Measurements from ENCODE around the gene PLD6.
"Not testable (repeated sequence)": the region's sequence is repeated elsewhere in the genome, so short reads cannot be mapped to it uniquely, and the experiment has no call there.

Gene PLD6

DNA sequence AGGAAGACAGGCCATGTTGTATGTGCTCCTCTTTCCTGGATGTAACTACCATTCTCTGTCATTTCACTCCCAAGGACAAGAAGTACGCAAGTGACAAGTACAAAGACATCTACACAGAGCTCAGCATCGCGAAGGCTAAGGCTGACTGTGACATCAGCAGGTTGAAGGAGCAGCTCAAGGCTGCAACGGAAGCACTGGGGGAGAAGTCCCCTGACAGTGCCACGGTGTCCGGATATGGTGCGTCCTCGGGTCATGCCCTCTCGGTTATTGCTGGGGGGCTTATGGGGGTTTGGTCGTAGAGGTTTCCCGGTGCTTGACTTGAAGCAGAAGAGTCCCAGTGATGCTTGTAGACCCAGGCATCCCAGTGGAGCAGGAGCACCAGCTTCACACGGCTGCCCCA, 29.0 kb downstream of the PLD6 start:
- no peak for DNase-seq (ENCODE audit: low read depth in 1 of 2, low spot score in 1 of 2)

DNA sequence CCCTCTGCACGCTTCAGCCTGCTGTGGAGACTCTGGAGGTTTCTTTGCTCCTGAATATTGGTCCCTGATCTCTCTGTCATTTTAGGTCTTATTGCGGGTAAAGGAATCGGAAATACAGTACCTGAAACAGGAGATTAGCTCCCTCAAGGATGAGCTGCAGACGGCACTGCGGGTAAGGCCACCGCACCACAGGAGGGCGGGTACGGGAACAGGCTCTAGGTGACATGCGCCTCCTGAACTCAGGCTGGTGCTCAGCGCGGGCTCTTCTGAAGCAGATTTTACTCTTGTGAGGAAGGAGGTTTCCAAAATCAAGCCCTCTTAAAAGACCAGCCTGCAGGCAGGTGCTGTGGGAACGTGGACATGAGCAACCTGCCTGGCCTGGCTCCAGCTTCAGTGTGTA, 29.8 kb downstream of the PLD6 start:
- DNase-seq (ENCODE audit: low read depth in 1 of 2, low spot score in 1 of 2) = no peak

GRCh38 chr17:17175917-17176316, 30.2 kb downstream of the PLD6 start:
- DNase-seq (ENCODE audit: low read depth in 1 of 2, low spot score in 1 of 2) = no peak

- no peak for DNase-seq (ENCODE audit: low read depth in 1 of 2, low spot score in 1 of 2)
These were observed 30.8 kb downstream of the PLD6 start for GRCh38 chr17:17175340-17175739.

DNA sequence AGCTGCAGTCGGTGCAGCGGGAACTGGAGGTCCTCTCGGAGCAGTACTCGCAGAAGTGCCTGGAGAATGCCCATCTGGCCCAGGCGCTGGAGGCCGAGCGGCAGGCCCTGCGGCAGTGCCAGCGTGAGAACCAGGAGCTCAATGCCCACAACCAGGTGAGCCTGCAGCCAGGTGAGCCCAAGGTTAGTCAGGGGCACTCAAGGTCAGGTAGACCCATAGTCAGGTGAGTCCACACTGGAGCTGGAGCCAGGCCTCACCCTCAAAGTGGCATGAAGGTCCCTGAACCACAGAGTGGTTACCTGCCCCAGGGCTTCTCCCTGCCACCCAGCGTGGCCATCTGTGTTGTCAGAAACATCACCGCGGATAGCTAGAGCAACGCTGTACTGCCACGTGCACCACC, 32.2 kb downstream of the PLD6 start:
- DNase-seq (ENCODE audit: low read depth in 1 of 2, low spot score in 1 of 2) = no peak

GRCh38 chr17:17172990-17173389, 33.1 kb downstream of the PLD6 start:
- no peak for DNase-seq (ENCODE audit: low read depth in 1 of 2, low spot score in 1 of 2)

- DNase-seq (ENCODE audit: low read depth in 1 of 2, low spot score in 1 of 2) = no peak
These were observed 33.9 kb downstream of the PLD6 start for GRCh38 chr17:17172001-17172939.

GRCh38 chr17:17171186-17171585, 34.9 kb downstream of the PLD6 start:
- no peak for DNase-seq (ENCODE audit: low read depth in 1 of 2, low spot score in 1 of 2)

- no peak for DNase-seq (ENCODE audit: low read depth in 1 of 2, low spot score in 1 of 2)
These were observed 35.7 kb downstream of the PLD6 start for GRCh38 chr17:17170346-17170985.

DNA sequence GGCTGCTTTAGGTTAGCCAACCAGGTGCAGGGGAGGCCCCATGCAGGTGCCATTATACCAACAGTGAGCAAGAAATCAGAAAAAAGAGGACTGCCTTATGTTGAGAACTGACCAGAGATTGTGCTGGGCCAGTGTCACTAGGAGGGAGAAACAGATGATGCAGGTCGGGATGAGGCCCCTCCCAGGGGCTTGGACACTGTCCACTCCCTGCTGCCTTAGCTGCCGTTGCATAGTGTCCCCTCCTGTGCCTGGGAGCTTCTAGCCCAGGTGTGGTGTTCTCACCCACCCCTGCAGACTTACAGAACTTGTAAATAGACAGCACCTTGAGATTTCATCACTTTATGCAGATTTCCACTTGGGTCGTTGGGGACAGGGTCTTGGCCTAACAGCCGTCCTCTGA, 36.7 kb downstream of the PLD6 start:
- DNase-seq (ENCODE audit: low read depth in 1 of 2, low spot score in 1 of 2) = no peak

DNA sequence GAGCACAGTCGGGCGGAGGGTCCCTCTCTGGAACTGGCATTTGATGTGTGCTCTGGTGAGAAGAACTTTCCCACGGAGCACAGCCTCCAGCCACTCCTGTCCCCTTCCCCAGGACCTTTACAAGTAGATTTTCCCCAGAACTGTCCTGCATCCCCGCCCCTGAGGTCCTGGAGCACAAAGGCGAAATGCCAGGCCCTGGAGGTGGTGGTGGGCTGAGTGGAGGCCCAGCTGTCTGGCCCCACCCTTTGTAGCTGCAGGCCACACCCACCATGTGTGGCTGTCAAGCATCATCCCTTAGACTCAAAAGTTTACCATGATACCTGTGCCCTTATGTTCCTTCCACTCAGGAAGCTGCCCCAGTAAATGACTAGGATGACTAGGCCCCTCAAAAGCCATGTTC, 37.7 kb downstream of the PLD6 start:
- DNase-seq (ENCODE audit: low read depth in 1 of 2, low spot score in 1 of 2) = no peak

- DNase-seq (ENCODE audit: low read depth in 1 of 2, low spot score in 1 of 2) = no peak
These were observed 38.1 kb downstream of the PLD6 start for GRCh38 chr17:17167986-17168385.

GRCh38 chr17:17167356-17167755, 38.8 kb downstream of the PLD6 start:
- DNase-seq (ENCODE audit: low read depth in 1 of 2, low spot score in 1 of 2) = no peak

DNA sequence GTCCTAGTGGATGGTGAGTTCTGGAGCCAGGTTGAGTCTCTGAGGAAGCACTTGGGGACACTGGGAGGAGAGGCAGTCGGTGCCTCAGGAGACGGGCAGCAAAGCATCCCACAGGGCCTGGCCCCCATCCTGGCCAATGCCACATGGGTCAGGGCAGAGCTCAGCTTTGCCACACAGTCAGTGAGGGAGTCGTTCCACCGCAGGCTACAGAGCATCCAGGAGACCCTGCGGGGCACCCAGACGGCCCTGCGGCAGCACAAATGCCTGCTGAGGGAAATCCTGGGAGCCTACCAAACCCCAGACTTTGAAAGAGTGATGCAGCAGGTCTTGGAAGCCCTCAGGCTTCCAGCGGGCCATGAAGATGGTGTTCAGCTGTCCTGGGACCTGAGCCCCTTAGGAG, 39.7 kb downstream of the PLD6 start:
- DNase-seq (ENCODE audit: low read depth in 1 of 2, low spot score in 1 of 2) = no peak

GRCh38 chr17:17165666-17166308, 40.3 kb downstream of the PLD6 start:
- DNase-seq (ENCODE audit: low read depth in 1 of 2, low spot score in 1 of 2) = no peak

DNA sequence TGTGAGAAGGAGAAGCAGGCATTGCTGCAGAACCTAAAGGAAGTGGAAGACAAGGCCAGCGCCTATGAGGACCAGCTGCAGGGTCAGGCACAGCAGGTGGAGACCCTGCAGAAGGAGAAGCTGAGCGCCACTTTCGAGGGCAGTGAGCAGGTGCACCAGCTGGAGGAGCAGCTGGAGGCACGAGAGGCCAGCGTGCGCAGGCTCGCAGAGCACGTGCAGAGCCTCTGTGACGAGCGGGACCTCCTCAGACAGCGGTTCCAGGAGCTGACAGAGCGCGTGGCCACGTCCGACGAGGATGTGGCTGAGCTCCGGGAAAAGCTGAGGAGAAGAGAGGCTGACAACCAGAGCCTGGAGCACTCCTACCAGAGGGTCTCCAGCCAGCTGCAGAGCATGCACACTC, 41.5 kb downstream of the PLD6 start:
- no peak for DNase-seq (ENCODE audit: low read depth in 1 of 2, low spot score in 1 of 2)

DNA sequence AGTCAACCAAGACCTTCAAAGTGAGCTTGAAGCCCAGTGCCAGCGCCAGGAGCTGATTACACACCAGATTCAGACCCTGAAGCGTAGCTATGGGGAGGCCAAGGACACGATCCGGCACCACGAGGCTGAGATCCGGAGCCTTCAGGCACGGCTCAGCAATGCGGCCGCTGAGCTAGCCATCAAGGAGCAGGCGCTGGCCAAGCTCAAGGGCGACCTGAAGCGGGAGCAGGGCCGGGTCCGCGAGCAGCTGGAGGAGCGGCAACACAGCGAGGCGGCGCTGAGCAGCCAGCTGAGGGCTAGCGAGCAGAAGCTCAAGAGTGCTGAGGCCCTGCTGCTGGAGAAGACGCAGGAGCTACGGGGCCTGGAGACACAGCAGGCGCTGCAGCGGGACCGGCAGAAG, 42.0 kb downstream of the PLD6 start:
- no peak for DNase-seq (ENCODE audit: low read depth in 1 of 2, low spot score in 1 of 2)

DNA sequence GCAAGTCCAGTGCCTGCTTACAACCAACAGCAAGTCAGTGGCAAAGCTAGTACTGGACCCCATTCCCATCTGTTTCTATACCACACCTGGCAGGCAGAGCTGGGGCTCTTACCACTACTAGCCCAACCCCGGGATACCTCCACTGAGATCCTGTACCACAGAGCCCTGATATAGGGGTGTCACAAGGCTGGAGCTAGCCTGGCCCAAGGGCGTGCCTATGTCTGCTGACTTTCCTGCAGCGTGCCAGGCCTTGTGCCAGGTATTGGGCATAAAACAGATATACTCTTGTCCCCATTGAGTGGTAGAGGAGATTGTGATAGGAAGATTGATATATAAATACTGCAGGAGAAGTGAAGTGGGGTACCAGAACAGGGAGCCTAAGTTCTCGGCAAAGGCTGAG, 44.4 kb downstream of the PLD6 start:
- no peak for DNase-seq (ENCODE audit: low read depth in 1 of 2, low spot score in 1 of 2)

DNA sequence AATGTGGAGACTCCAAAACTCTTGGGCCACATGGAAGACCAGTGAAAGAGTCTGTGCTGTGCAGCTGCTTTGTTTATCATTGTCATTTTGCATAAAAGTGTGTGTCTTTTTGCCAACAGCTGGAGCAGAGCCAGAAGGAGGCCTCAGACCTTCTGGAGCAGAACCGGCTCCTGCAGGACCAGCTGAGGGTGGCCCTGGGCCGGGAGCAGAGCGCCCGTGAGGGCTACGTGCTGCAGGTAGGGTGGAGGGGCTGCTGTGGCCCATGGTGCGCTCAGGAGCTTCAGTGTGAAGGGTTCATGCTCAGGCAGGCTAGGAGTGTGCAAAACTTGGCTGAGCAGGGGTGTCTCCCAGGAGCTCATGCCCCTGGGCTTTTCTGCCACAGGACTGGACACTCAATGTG, 45.0 kb downstream of the PLD6 start:
- no peak for DNase-seq (ENCODE audit: low read depth in 1 of 2, low spot score in 1 of 2)

- no peak for DNase-seq (ENCODE audit: low read depth in 1 of 2, low spot score in 1 of 2)
These were observed 46.6 kb downstream of the PLD6 start for GRCh38 chr17:17159571-17159970.

DNA sequence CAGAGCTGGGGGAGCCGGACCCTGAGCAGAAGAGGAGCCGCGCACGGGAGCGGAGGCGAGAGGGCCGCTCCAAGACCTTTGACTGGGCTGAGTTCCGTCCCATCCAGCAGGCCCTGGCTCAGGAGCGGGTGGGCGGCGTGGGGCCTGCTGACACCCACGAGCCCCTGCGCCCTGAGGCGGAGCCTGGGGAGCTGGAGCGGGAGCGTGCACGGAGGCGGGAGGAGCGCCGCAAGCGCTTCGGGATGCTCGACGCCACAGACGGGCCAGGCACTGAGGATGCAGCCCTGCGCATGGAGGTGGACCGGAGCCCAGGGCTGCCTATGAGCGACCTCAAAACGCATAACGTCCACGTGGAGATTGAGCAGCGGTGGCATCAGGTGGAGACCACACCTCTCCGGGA, 47.6 kb downstream of the PLD6 start:
- not testable (repeated sequence) for DNase-seq (ENCODE audit: low read depth in 1 of 2, low spot score in 1 of 2)

DNA sequence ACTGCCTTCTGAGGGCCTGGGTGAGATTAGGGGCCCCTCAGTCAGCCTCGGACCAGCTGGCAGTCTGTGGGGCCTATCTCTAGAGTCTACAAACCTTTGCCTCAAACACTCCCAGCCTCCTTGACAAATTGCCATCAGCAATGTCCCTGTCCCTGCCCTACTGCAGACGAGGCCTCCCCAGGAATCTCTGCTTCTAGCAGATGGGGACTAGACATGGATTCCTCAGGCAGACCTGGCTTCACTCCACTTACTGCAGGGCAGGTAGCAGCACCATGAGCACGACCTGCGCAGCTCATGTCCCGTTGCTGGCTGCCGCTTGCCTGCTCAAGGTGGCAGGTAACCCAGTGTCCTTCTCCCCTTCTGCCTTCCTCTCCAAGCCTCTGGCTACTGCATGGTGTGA, 49.1 kb downstream of the PLD6 start:
- no peak for DNase-seq (ENCODE audit: low read depth in 1 of 2, low spot score in 1 of 2)

All from activated CD4-positive, alpha-beta T cell treated with anti-CD3 and anti-CD28 coated beads, Interleukin-2, amount 50 U/mL, for 24 hours (primary cell).